Fibroblast of upper back skin (primary cell): Measurements from ENCODE around the gene SSC5D.

Source experiments
- DNase-seq: peaks from one replicate; pipeline ENCODE4 v3.0.0-alpha.2; 2013

The SSC5D gene

DNA sequence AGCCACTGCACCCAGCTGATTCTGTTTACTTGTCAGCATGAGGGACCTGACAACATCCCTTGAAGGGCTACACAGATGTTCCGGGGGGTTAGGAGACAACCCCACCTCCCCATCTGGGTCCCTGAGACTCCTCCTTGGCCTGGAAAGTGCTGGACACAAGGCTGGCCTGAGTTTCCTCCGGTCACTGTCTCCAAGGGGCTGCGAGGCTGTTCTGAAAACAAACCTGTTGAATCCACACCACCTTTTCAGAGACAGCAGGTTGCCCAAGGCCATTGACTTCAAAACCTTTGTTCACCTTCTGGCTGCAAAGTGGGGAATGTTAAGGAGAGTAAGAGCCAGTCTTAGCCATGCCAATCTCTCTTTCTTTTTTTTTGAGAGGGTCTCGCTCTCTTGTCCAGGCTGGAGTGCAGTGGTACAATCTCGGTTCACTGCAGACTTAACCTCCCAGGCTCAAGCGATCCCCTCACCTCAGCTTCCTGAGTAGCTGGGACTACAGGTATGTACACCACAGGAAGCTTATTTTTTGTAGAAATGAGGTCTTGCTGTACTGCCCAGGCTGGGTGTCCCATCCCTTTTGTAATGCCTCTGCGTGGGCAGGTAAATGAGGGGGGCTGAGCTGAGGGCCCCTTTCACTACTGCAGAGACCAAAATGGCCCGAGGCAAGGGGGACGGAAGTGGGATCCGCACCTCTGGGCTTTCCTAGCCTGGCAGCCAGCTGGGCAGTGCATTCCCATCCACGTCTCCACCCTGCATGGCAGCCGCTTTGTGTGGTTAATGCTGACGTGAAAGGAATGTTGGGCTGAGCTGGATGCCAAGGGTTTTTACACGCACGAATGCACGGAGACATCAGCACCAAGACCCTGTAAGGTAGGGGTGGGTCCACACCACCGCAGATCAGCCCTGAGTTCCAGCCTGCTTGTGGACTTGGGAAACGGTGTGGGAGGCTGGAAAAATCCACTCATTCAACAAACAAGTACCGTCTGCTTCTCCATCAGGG lies 13.7 kb upstream of the SSC5D start:
- DNase-seq, result peak; percentile 28

GRCh38 chr19:55476100-55476775 lies 12.0 kb upstream of the SSC5D start, which contains the start of gene ZNF628:
TSS of gene ZNF628 (plus strand) at chr19:55476617. CDS start at chr19:55479911, 3,294 bp downstream.
- DNase-seq, result peak; percentile 99

DNA sequence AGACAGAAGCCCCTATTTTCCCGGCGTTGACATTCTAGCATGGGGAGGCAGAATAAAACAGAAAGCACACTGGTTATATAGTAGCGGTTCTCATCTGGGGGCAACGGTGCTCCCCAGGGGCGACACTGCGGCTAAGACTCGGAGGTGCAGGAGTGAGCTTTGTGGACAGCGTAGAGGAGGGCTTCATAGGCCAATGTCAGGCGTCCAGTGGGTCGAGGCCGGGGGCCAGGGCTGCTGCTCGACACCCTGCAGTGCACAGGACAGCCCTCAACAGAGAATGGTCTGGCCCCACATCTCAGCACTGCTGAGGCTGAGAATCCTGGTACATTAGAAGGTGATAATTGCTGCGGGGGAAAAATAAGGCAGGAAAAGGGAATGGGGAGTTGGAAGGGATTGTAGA lies 10.3 kb upstream of the SSC5D start:
- no peak for DNase-seq

- no peak for DNase-seq
These were observed 9.9 kb upstream of the SSC5D start for GRCh38 chr19:55478364-55478763.

DNA sequence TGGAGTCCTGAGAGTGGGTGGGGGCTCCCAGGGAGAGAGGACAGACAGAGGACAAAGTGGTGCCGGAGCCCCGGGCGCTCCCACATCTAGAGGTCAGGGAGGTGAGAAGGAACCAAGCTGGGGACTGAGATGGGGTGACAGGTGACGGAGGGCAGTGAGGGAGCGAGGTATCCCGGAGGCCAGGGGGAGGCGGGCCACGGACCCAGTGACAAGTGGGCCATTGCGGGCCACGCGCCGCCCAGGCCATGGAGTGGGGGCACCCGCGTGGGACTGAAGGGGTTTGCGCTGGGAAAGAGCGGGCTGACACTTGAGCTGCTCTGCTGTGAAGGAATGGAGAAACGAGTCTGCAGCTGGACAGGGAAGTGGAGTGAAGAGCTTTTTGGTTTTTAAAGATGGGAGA lies 9.2 kb upstream of the SSC5D start:
- no peak for DNase-seq

DNA sequence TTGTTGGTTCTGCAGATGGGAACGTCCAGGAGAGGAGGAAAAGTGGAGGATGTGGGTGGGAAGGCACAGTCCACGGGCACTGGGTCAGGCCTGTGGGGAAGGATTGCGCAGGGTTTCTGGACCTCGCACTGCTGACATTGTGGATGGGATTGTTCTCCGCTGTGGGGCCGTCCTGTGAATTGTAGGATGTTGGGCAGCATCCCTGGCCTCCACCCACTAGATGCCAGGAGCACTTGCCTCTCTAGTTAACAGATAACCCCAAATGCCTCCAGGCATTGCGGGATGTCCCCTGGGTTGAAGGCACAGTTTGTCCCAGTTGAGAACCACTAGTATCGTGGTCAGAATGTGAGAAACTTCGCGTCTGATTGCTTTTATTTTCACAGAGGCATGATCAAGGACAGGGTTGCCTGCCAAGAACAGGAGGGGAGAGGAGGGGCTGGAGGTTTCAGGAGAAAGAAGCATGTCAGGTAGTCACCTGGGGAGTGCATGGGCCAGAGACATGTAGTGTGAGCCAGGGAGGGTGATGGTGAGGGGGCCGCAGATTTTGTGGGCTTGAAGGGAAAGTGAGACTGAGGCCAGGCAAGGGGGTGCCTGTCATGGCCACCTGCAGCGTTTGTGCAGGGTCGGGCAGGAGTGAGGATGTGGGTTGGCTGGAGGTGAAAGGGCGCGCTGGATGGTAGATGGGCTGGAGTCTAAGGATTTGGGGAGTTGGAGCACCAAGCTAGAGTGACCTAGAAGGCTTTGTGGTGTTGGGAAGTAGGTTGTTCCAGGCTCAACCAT lies 8.6 kb upstream of the SSC5D start:
- no peak for DNase-seq

- DNase-seq, result no peak
These were observed 7.0 kb upstream of the SSC5D start for GRCh38 chr19:55481148-55481793.

- DNase-seq, result no peak
These were observed 6.5 kb upstream of the SSC5D start for GRCh38 chr19:55481794-55482155.

DNA sequence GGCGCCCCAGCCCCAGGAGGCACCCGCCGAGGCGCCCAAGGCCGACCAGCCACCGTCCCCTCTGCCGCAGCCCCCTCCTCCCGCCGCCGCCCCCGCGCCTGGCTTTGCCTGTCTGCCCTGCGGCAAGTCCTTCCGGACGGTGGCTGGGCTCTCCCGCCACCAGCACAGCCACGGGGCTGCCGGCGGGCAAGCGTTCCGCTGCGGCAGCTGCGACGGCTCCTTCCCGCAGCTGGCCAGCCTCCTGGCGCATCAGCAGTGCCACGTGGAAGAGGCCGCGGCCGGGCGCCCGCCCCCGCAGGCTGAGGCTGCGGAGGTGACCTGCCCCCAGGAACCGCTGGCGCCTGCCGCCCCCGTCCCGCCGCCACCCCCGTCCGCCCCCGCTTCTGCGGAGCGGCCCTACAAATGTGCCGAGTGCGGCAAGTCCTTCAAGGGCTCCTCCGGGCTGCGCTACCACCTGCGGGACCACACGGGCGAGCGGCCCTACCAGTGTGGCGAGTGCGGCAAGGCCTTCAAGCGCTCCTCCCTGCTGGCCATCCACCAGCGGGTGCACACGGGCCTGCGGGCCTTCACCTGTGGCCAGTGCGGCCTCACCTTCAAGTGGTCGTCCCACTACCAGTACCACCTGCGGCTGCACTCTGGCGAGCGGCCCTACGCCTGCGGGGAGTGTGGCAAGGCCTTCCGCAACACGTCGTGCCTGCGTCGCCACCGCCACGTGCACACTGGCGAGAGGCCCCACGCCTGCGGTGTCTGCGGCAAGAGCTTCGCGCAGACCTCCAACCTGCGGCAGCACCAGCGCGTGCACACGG lies 5.9 kb upstream of the SSC5D start:
- DNase-seq, result no peak

DNA sequence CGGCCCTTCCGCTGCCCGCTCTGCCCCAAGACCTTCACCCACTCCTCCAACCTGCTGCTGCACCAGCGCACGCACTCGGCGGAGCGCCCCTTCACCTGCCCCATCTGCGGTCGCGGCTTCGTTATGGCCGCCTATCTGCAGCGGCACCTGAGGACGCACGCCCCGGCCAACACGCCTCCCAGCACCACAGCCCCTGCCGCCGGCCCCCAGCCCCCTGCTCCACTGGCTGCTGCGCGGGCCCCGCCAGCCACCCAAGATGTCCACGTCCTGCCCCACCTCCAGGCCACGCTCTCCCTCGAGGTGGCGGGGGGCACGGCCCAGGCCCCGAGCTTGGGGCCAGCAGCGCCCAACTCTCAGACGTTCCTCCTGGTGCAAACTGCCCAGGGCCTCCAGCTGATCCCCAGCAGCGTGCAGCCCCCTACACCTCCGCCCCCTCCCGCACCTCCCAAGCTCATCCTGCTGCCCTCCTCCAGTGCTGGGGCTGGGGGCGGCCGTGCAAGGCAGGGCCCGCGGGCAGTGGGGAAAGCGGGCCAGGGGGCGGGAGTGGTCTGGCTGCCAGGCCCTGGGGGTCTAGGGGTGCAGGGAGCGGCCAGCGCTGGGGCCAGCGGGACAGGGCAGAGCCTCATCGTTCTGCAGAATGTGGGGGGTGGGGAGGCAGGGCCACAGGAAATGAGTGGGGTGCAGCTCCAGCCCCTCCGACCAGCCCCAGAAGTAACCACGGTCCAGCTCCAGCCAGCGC lies 5.1 kb upstream of the SSC5D start:
- DNase-seq, result no peak

DNA sequence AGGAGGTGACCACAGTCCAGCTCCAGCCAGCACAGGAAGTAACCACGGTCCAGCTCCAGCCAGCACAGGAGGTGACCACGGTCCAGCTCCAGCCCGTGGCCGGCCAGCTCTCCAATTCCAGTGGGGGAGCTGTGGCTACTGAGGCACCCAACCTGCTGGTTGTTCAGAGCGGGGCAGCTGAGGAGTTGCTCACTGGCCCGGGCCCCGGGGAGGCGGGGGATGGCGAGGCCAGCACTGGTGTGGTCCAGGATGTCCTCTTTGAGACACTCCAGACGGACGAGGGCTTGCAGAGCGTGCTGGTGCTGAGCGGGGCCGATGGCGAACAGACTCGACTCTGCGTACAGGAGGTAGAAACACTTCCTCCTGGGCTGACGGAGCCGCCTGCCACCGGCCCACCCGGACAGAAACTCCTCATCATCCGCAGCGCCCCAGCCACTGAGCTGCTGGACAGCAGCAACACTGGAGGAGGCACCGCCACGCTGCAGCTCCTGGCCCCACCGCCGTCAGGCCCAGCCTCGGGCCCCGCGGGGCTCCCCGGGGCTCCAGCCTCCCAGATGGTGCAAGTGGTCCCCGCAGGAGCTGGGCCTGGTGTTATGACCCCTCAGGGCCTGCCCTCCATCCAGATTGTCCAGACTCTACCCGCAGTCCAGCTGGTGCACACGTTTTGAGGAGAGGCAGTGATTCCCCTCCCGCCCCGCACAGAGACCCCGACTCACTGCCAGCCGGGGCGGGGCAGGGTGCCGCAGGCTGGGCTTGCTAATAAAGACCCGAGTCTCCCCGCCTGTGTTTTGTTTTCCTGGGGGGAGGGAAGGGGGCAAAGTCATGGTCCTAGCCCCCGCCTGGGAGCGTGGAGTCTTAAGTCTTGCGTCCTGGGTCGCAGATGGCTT lies 4.3 kb upstream of the SSC5D start:
- DNase-seq, result no peak

- DNase-seq, result peak; percentile 60
These were observed 3.4 kb upstream of the SSC5D start, which contains the start of gene NAT14 for GRCh38 chr19:55484593-55485438. TSS of gene NAT14 (plus strand) at chr19:55485188. CDS start at chr19:55485709, 521 bp downstream.

GRCh38 chr19:55485439-55486011 lies 2.7 kb upstream of the SSC5D start:
- DNase-seq, result no peak

GRCh38 chr19:55486043-55486970 lies 1.9 kb upstream of the SSC5D start:
- DNase-seq, result no peak

- peak; percentile 96 for DNase-seq
These were observed 989 bp upstream of the SSC5D start for GRCh38 chr19:55486971-55487923.
